ENCODE results near the gene NUDT7. TPM values are rescaled to one million over a fixed set of nuclear protein-coding genes. Genes with fewer than 3 reads are reported as not detected.

Gene NUDT7
- total and polyA plus RNA-seq, 9 of the 15 experiments (the other 6 are each of a cell fraction or from before 2014, with no cell fraction given): 5.6 to 24.2 (median 10.5) TPM

- no peak for TF ChIP-seq ZNF511 (CRISPR knock-in tag; IDR thresholded peaks at IDR 0.05)
- TF ChIP-seq CEBPB (tag; IDR thresholded peaks at IDR 0.05): peak; percentile 86
- TF ChIP-seq MTF1 (CRISPR knock-in tag; IDR thresholded peaks at IDR 0.05; ENCODE audit: borderline replicate concordance): no peak
- TF ChIP-seq FOXA3 (CRISPR knock-in tag; conservative IDR thresholded peaks at IDR 0.05 in 1 of 2, IDR thresholded peaks at IDR 0.05 in 1 of 2): 0 out of 4 replicates have a peak, but pooled peaks of 1 of the 2 experiments have one; percentile 17
- no peak for TF ChIP-seq ZNF384 (IDR thresholded peaks at IDR 0.05; ENCODE audit: low read depth, low read length)
- TF ChIP-seq ZKSCAN1 (IDR thresholded peaks at IDR 0.05; ENCODE audit: low read depth, low read length): 0 out of 2 replicates have a peak, but pooled peaks have one; percentile 16
- no peak for TF ChIP-seq COPS2 (conservative IDR thresholded peaks at IDR 0.05)
- TF ChIP-seq TCFL5 (CRISPR knock-in tag; conservative IDR thresholded peaks at IDR 0.05): no peak
- peak; percentile 43 for TF ChIP-seq RBBP5 (IDR thresholded peaks at IDR 0.05; ENCODE audit: borderline replicate concordance, insufficient read depth, low read length, poor library complexity, severe bottlenecking)
- no peak for TF ChIP-seq NFXL1 (CRISPR knock-in tag; IDR thresholded peaks at IDR 0.05)
- TF ChIP-seq BCOR (IDR thresholded peaks at IDR 0.05): peak; percentile 38; the same call in 1 of the 2 replicates
- TF ChIP-seq ZNF766 (CRISPR knock-in tag; conservative IDR thresholded peaks at IDR 0.05): 0 out of 2 replicates have a peak, but pooled peaks have one; percentile 25
- TF ChIP-seq ETV1 (tag; conservative IDR thresholded peaks at IDR 0.05; ENCODE audit: low read depth): 0 out of 2 replicates have a peak, but pooled peaks have one; percentile 28
- TF ChIP-seq BRD4 (IDR thresholded peaks at IDR 0.05): no peak
- TF ChIP-seq OTX1 (CRISPR knock-in tag; IDR thresholded peaks at IDR 0.05): no peak
- peak; percentile 73 for TF ChIP-seq TAF7 (tag; IDR thresholded peaks at IDR 0.05)
- no peak for TF ChIP-seq ARID2 (IDR thresholded peaks at IDR 0.05)
- TF ChIP-seq SP1 (CRISPR knock-in tag; IDR thresholded peaks at IDR 0.05): peak; percentile 35; the same call in 1 of the 2 replicates
- peak in 2 of 3 experiments; percentile 67 to 83; a peak in 3 of 6 replicates for TF ChIP-seq ZBTB11 (CRISPR knock-in tag; IDR thresholded peaks at IDR 0.05)
- no peak for TF ChIP-seq ZNF561 (CRISPR knock-in tag; conservative IDR thresholded peaks at IDR 0.05)
- TF ChIP-seq CCAR2 (IDR thresholded peaks at IDR 0.05; ENCODE audit: low read depth, low read length): no peak
- TF ChIP-seq HDAC1 (IDR thresholded peaks at IDR 0.05): peak in 1 of 2 experiments; percentile 21; a peak in 2 of 4 replicates
- TF ChIP-seq RNF2 (IDR thresholded peaks at IDR 0.05): peak; percentile 10; the same call in 1 of the 2 replicates
- 0 out of 2 replicates have a peak, but pooled peaks have one; percentile 33 for TF ChIP-seq PHF21A (IDR thresholded peaks at IDR 0.05; ENCODE audit: borderline replicate concordance, low read depth)
Observed at GRCh38 chr16:77722309-77723107, at the start of gene NUDT7 (continued).

Data from K562 (cell line).